ENCODE results near the gene PKP4. TPM values are rescaled to one million over a fixed set of nuclear protein-coding genes. Genes with fewer than 3 reads are reported as not detected.

PKP4 gene
- total and polyA plus RNA-seq, 9 of the 15 experiments (the other 6 are each of a cell fraction or from before 2014, with no cell fraction given), result 24.6 to 99.1 (median 74.0) TPM

DNA sequence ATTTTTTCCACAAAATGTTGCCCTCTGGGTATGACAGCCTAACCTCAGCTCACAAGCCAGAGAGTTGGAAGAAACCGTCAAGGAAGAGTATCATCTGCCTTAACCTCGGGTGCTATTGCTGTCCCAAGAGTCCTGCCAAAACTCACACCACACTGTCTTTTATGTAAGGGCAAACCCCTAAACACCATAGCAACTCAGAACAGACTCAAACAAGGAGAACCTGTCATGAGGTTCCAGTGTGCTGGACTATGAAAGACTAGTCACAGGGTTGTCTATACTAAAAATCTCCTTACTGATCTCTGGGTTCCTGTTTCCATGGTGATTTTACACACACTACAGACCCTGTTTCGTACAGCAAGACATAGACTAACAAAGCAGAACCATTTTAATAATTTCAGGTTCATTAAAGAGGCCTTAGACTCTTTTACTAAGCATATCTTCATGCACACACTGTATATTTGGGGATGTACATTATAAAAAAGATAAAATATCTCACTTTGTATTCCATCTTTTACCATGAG is 159.8 kb downstream of the PKP4 start:
- Histone ChIP-seq H3K4me2 (ENCODE audit: insufficient read depth, low read length) (no peak overlapping the region), H3K36me3 (ENCODE audit: control insufficient read depth, insufficient read depth, low read length) (peaks cover 24% of the 10 kb centered on the region), H4K20me1 (replicated peaks; ENCODE audit: control insufficient read depth, insufficient read depth, low read length) (no peaks in the 10 kb centered on the region), H3K9me3 (replicated peaks; ENCODE audit: control insufficient read depth, insufficient read depth, low read depth, low read length) (no peaks in the 10 kb centered on the region), H3K79me2 (ENCODE audit: control insufficient read depth, insufficient read depth, low read length) (no peaks in the 10 kb centered on the region), H2AFZ (ENCODE audit: low read depth, low read length) (no peak overlapping the region), H3K4me3 (no peak overlapping the region), H3K27ac (ENCODE audit: extremely low read depth, low read depth, low read length) (no peak overlapping the region), H3K4me1 (replicated peaks in 1 of 2; ENCODE audit: control insufficient read depth in 2 of 2, insufficient read depth in 2 of 2, low read length in 2 of 2) (peaks cover 0 to 5% of the 10 kb centered on the region in 2 experiments; a peak in 1 of 5 replicates), H3K9me1 (ENCODE audit: control insufficient read depth, insufficient read depth, low read length) (no peaks in the 10 kb centered on the region), H3K9ac (ENCODE audit: insufficient read depth in 1 of 2, low read depth in 2 of 2, low read length in 2 of 2) (no peak overlapping the region), H3K27me3 (ENCODE audit: control insufficient read depth in 2 of 2, insufficient read depth in 2 of 2, low read length in 2 of 2) (no peaks in the 10 kb centered on the region)
- ChIA-PET POLR2A (no interaction called here), CTCF (ENCODE audit: low intra/inter-chr PET ratio) (no interaction called here)
- FAIRE-seq, result no peak
- no peak for ATAC-seq
- 97% methylated on average over 3 of the region's 3 CpGs for WGBS (ENCODE audit: insufficient coverage, low coverage, missing lambda C conversion rate)
- intact Hi-C loops (cut with micrococcal nuclease), result loop anchor here (10.0 kb wide), 1 partner anchor 442 kb away; no protein-coding TSS in a partner anchor
- in situ Hi-C loops (cut with MboI), result no loop called here
- no peak for DNase-seq (ENCODE audit: extremely low read depth in 1 of 4, low spot score in 3 of 4)
- no TSS peak for BruUV-seq (replicated peaks)
- no peak for TF ChIP-seq ZFP1 (CRISPR knock-in tag; IDR thresholded peaks at IDR 0.05)
- TF ChIP-seq NR1H2 (CRISPR knock-in tag; IDR thresholded peaks at IDR 0.05), result no peak
- TF ChIP-seq ZNF354B (CRISPR knock-in tag; IDR thresholded peaks at IDR 0.05), result no peak
- no peak for TF ChIP-seq SETDB1 (IDR thresholded peaks at IDR 0.05; ENCODE audit: low read length)
- TF ChIP-seq, protein P1, sequence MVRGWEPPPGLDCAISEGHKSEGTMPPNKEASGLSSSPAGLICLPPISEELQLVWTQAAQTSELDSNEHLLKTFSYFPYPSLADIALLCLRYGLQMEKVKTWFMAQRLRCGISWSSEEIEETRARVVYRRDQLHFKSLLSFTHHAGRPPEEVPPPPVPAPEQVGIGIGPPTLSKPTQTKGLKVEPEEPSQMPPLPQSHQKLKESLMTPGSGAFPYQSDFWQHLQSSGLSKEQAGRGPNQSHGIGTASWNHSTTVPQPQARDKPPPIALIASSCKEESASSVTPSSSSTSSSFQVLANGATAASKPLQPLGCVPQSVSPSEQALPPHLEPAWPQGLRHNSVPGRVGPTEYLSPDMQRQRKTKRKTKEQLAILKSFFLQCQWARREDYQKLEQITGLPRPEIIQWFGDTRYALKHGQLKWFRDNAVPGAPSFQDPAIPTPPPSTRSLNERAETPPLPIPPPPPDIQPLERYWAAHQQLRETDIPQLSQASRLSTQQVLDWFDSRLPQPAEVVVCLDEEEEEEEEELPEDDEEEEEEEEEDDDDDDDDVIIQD (CRISPR knock-in tag; IDR thresholded peaks at IDR 0.05), result no peak
- peak; percentile 35; the same call in 1 of the 2 replicates for TF ChIP-seq RFX1 (IDR thresholded peaks at IDR 0.05)
- TF ChIP-seq PTTG1 (tag; IDR thresholded peaks at IDR 0.05; ENCODE audit: low read depth), result no peak
- TF ChIP-seq NFRKB (IDR thresholded peaks at IDR 0.05; ENCODE audit: low read depth), result no peak
- TF ChIP-seq FOXJ2 (tag; IDR thresholded peaks at IDR 0.05), result 0 out of 2 replicates have a peak, but pooled peaks have one; percentile 30
